BE2C (cell line): ENCODE results near the gene BMERB1.
"Not testable (repeated sequence)": the region's sequence is repeated elsewhere in the genome, so short reads cannot be mapped to it uniquely, and the experiment has no call there.

Source experiments
- DNase-seq: peaks from one replicate; pipeline ENCODE4 v3.0.0-alpha.2; 2020
- H3K27me3 ChIP-seq: fragments of 250-450 bp; sonication (Bioruptor Pico); 2 replicates; pipeline ENCODE4 v1.5.1; 2020; ENCODE audit warnings: mild to moderate bottlenecking
- H3K36me3 ChIP-seq: fragments of 250-450 bp; sonication (Bioruptor Pico); 2 replicates; pipeline ENCODE4 v1.5.1; 2020; ENCODE audit warnings: mild to moderate bottlenecking
- H3K4me1 ChIP-seq: fragments of 250-450 bp; sonication (Bioruptor Pico); 2 replicates; pipeline ENCODE4 v1.5.1; 2020
- H3K4me3 ChIP-seq: 2 replicates; pipeline ENCODE4 v1.5.1; 2011; ENCODE audit warnings: low read depth, low read length
- H3K9me3 ChIP-seq: fragments of 250-450 bp; sonication (Bioruptor Pico); 2 replicates; pipeline ENCODE4 v1.5.1; 2020
- CTCF ChIP-seq: IDR thresholded peaks from 2 replicates; pipeline ENCODE4 v1.5.1; 2012; ENCODE audit warnings: mild to moderate bottlenecking, low read depth, low read length

The BMERB1 gene

GRCh38 chr16:15539197-15539596 is 104.8 kb downstream of the BMERB1 start:
- no peak overlapping the region for H3K4me3 ChIP-seq
- no peaks in the 10 kb centered on the region for H3K36me3 ChIP-seq
- H3K4me1 ChIP-seq = no peaks in the 10 kb centered on the region
- H3K9me3 ChIP-seq = no peaks in the 10 kb centered on the region
- no peak for DNase-seq
- no peaks in the 10 kb centered on the region for H3K27me3 ChIP-seq
- TF ChIP-seq CTCF = no peak

DNA sequence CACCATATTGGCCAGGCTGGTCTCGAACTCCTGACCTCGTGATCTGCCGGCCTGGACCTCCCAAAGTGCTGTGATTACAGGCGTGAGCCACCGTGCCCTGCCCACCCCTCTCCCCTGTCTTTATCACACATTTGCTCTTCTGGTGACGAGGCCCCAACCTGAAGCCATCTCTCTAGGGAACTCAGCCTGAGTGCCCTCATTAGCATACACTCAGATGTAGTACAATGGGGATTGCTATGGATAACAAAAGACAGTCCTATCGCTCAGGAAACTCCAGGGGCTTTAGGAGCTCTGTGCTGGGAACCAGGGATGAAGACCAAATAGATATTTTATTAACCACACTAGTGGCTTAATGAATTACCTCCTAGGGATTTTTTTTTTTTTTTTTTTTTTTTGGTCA is 107.9 kb downstream of the BMERB1 start:
- H3K36me3 ChIP-seq = no peaks in the 10 kb centered on the region
- no peaks in the 10 kb centered on the region for H3K9me3 ChIP-seq
- DNase-seq = no peak
- no peaks in the 10 kb centered on the region for H3K4me1 ChIP-seq
- no peaks in the 10 kb centered on the region for H3K27me3 ChIP-seq
- H3K4me3 ChIP-seq = no peak overlapping the region
- no peak for TF ChIP-seq CTCF

- Histone ChIP-seq H3K4me3 (no peak overlapping the region), H3K36me3 (no peaks in the 10 kb centered on the region), H3K4me1 (no peaks in the 10 kb centered on the region), H3K27me3 (no peaks in the 10 kb centered on the region), H3K9me3 (no peaks in the 10 kb centered on the region)
- TF ChIP-seq CTCF = no peak
- DNase-seq = no peak
Observed at GRCh38 chr16:15542734-15543347, 108.5 kb downstream of the BMERB1 start.

DNA sequence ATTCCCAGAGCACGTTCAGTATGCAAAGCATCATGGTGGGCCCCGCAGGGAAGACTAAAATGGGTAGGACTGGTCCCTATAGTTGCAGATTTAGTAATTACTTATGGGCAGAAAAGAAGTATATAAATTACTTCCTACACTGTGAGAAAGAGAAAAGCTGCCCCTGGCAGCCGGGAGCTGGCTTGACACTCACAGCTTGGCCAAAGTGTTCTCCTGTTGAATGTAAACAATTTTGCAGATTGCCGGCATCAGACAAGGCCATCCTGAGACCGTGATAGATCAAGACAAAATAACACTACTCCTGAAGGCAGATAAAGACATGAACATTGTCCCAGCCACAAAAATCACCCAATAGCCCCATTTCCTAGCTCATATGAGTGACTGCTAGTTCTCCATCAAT is 110.0 kb downstream of the BMERB1 start:
- no peaks in the 10 kb centered on the region for H3K4me1 ChIP-seq
- DNase-seq = no peak
- no peaks in the 10 kb centered on the region for H3K27me3 ChIP-seq
- no peak for TF ChIP-seq CTCF
- H3K9me3 ChIP-seq = no peaks in the 10 kb centered on the region
- H3K4me3 ChIP-seq = no peak overlapping the region
- no peaks in the 10 kb centered on the region for H3K36me3 ChIP-seq

GRCh38 chr16:15545544-15545943 is 111.2 kb downstream of the BMERB1 start:
- Histone ChIP-seq H3K4me1 (no peaks in the 10 kb centered on the region), H3K27me3 (no peaks in the 10 kb centered on the region), H3K4me3 (no peak overlapping the region), H3K36me3 (no peaks in the 10 kb centered on the region), H3K9me3 (no peaks in the 10 kb centered on the region)
- no peak for TF ChIP-seq CTCF
- DNase-seq = no peak

DNA sequence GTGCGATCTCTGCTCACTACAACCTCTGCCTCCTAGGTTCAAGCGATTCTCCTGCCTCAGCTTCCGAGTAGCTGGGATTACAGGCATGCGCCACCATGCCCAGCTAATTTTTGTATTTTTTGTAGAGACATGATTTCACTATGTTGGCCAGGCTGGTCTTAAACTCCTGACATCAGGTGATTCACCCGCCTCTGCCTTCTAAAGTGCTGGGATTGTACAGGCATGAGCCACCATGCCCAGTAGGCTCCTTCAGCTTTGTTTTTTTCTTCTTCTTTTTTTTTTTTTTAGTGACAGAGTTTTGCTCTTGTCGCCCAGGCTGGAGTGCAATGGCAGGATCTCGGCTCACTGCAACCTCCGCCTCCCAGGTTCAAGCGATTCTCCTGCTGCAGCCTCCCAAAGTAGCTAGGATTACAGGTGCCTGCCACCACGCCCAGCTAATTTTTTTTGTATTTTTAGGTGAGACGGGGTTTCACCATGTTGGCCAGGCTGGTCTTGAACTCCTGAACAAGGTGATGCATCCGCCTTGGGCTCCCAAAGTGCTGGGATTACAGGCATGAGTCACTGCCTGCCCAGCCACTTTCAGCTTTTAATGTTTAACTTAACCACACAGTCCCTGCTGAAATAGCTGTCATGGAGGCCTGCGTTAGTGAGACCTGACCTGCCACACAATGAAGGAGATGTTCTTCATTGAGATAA is 112.8 kb downstream of the BMERB1 start:
- H3K4me3 ChIP-seq, DNase-seq, H3K36me3 ChIP-seq, H3K9me3 ChIP-seq, H3K27me3 ChIP-seq, H3K4me1 ChIP-seq: not testable (repeated sequence)
